Activated naive CD8-positive, alpha-beta T cell treated with anti-CD3 and anti-CD28 coated beads, Interleukin-2, amount 10 ng/mL, durations not matched to agents 7 days and 5 days (primary cell): ENCODE measurements around the gene ATP2B3. TPM values are rescaled to one million over a fixed set of nuclear protein-coding genes. Genes with fewer than 3 reads are reported as not detected.

ENCODE experiments used
- ATAC-seq: fragments of 150-1000 bp; cut with Tn5 transposase; one replicate; pipeline ENCODE4 v1.10.0; 2021; ENCODE audit warnings: low read depth, moderate library complexity
- POLR2A ChIA-PET: fragments of 350-600 bp; sonication (Branson Sonifier 250); formaldehyde crosslinking; loops from one replicate; lab custom pipeline; 2021; ENCODE audit warnings: antibody characterized with exemption; lab: Charles Lee
- DNase-seq: peaks from one replicate; pipeline ENCODE4 v3.0.0; 2021
- H3K27ac Mint-ChIP-seq: one replicate; pipeline ENCODE4 v1.8.0; 2022; ENCODE audit warnings: mild to moderate bottlenecking, mixed read lengths
- H3K27me3 Mint-ChIP-seq: one replicate; pipeline ENCODE4 v1.8.0; 2022; ENCODE audit warnings: mild to moderate bottlenecking, moderate library complexity, mixed read lengths
- H3K36me3 Mint-ChIP-seq: one replicate; pipeline ENCODE4 v1.8.0; 2021; ENCODE audit warnings: mild to moderate bottlenecking, mixed read lengths
- H3K4me1 Mint-ChIP-seq: one replicate; pipeline ENCODE4 v1.8.0; 2021; ENCODE audit warnings: mixed read lengths
- H3K4me3 Mint-ChIP-seq: one replicate; pipeline ENCODE4 v1.8.0; 2022; ENCODE audit warnings: mild to moderate bottlenecking, moderate library complexity, mixed read lengths
- H3K9me3 Mint-ChIP-seq: one replicate; pipeline ENCODE4 v1.8.0; 2021; ENCODE audit warnings: mixed read lengths
- total RNA-seq, 2 experiments: library from RNA; stranded (reverse); gene quantifications; one replicate each; pipeline ENCODE4 v1.2.3, GENCODE V29; 2021

Gene ATP2B3
- total RNA-seq, 2 experiments from 2014 or later, result not detected

- no peaks in the 10 kb centered on the region for H3K4me1 Mint-ChIP-seq
- H3K36me3 Mint-ChIP-seq, result no peaks in the 10 kb centered on the region
- ATAC-seq (no peak), DNase-seq (no peak)
- POLR2A ChIA-PET, result no interaction called here
- no peaks in the 10 kb centered on the region for H3K9me3 Mint-ChIP-seq
- H3K4me3 Mint-ChIP-seq, result no peak overlapping the region
- no peak overlapping the region for H3K27ac Mint-ChIP-seq
- H3K27me3 Mint-ChIP-seq, result no peaks in the 10 kb centered on the region
Observed at GRCh38 chrX:153494061-153494460, 23.4 kb upstream of the ATP2B3 start.

GRCh38 chrX:153494541-153495361, 22.7 kb upstream of the ATP2B3 start, which contains the start of gene BGN:
Gene BGN, plus strand, starts transcription at chrX:153494980. Its CDS starts 9,652 bp downstream, at chrX:153504632.
- no peaks in the 10 kb centered on the region for H3K36me3 Mint-ChIP-seq
- no peaks in the 10 kb centered on the region for H3K9me3 Mint-ChIP-seq
- DNase-seq, result no peak
- POLR2A ChIA-PET, result no interaction called here
- no peak within 1 kb of the TSS for H3K27ac Mint-ChIP-seq
- H3K4me3 Mint-ChIP-seq, result no peak within 1 kb of the TSS
- ATAC-seq, result no peak
- H3K4me1 Mint-ChIP-seq, result no peaks in the 10 kb centered on the region
- H3K27me3 Mint-ChIP-seq, result no peaks in the 10 kb centered on the region

GRCh38 chrX:153495362-153495751, 22.1 kb upstream of the ATP2B3 start:
- H3K36me3 Mint-ChIP-seq, result no peaks in the 10 kb centered on the region
- no peak overlapping the region for H3K27ac Mint-ChIP-seq
- H3K4me3 Mint-ChIP-seq, result no peak overlapping the region
- ATAC-seq (no peak), DNase-seq (no peak)
- POLR2A ChIA-PET, result no interaction called here
- H3K9me3 Mint-ChIP-seq, result no peaks in the 10 kb centered on the region
- no peaks in the 10 kb centered on the region for H3K27me3 Mint-ChIP-seq
- no peaks in the 10 kb centered on the region for H3K4me1 Mint-ChIP-seq

GRCh38 chrX:153495903-153496589, 21.4 kb upstream of the ATP2B3 start:
- ATAC-seq, result no peak
- no peak for DNase-seq
- no peak overlapping the region for H3K4me3 Mint-ChIP-seq
- H3K36me3 Mint-ChIP-seq, result no peaks in the 10 kb centered on the region
- no peak overlapping the region for H3K27ac Mint-ChIP-seq
- H3K4me1 Mint-ChIP-seq, result no peaks in the 10 kb centered on the region
- POLR2A ChIA-PET, result no interaction called here
- no peaks in the 10 kb centered on the region for H3K9me3 Mint-ChIP-seq
- H3K27me3 Mint-ChIP-seq, result no peaks in the 10 kb centered on the region

- H3K27me3 Mint-ChIP-seq, result no peaks in the 10 kb centered on the region
- H3K4me3 Mint-ChIP-seq, result no peak overlapping the region
- no peak for DNase-seq
- POLR2A ChIA-PET, result no interaction called here
- H3K27ac Mint-ChIP-seq, result no peak overlapping the region
- H3K9me3 Mint-ChIP-seq, result no peaks in the 10 kb centered on the region
- no peak for ATAC-seq
- H3K36me3 Mint-ChIP-seq, result no peaks in the 10 kb centered on the region
- H3K4me1 Mint-ChIP-seq, result no peaks in the 10 kb centered on the region
Observed at GRCh38 chrX:153496590-153496959, 20.9 kb upstream of the ATP2B3 start.

- no peaks in the 10 kb centered on the region for H3K27me3 Mint-ChIP-seq
- POLR2A ChIA-PET, result no interaction called here
- no peak overlapping the region for H3K27ac Mint-ChIP-seq
- no peaks in the 10 kb centered on the region for H3K36me3 Mint-ChIP-seq
- no peak overlapping the region for H3K4me3 Mint-ChIP-seq
- ATAC-seq, result no peak
- no peak for DNase-seq
- H3K4me1 Mint-ChIP-seq, result no peaks in the 10 kb centered on the region
- H3K9me3 Mint-ChIP-seq, result no peaks in the 10 kb centered on the region
Observed at GRCh38 chrX:153498453-153498852, 19.0 kb upstream of the ATP2B3 start.

- no peak for DNase-seq
- Mint-ChIP-seq H3K27me3 (no peaks in the 10 kb centered on the region), H3K4me1 (no peaks in the 10 kb centered on the region), H3K9me3 (no peaks in the 10 kb centered on the region), H3K36me3 (no peaks in the 10 kb centered on the region), H3K27ac (no peak overlapping the region), H3K4me3 (no peak overlapping the region)
- ATAC-seq, result no peak
- POLR2A ChIA-PET, result no interaction called here
Observed at GRCh38 chrX:153499341-153499740, 18.1 kb upstream of the ATP2B3 start.

GRCh38 chrX:153499876-153500275, 17.6 kb upstream of the ATP2B3 start:
- Mint-ChIP-seq H3K36me3 (no peaks in the 10 kb centered on the region), H3K9me3 (no peaks in the 10 kb centered on the region), H3K27ac (no peak overlapping the region), H3K4me1 (no peaks in the 10 kb centered on the region), H3K27me3 (no peaks in the 10 kb centered on the region), H3K4me3 (no peak overlapping the region)
- DNase-seq (no peak), ATAC-seq (no peak)
- POLR2A ChIA-PET, result no interaction called here

GRCh38 chrX:153500676-153501280, 16.7 kb upstream of the ATP2B3 start:
- no peaks in the 10 kb centered on the region for H3K9me3 Mint-ChIP-seq
- DNase-seq (no peak), ATAC-seq (no peak)
- POLR2A ChIA-PET, result no interaction called here
- no peaks in the 10 kb centered on the region for H3K4me1 Mint-ChIP-seq
- H3K4me3 Mint-ChIP-seq, result no peak overlapping the region
- no peak overlapping the region for H3K27ac Mint-ChIP-seq
- H3K27me3 Mint-ChIP-seq, result no peaks in the 10 kb centered on the region
- no peaks in the 10 kb centered on the region for H3K36me3 Mint-ChIP-seq

GRCh38 chrX:153501530-153501929, 15.9 kb upstream of the ATP2B3 start:
- Mint-ChIP-seq H3K27ac (no peak overlapping the region), H3K4me1 (no peaks in the 10 kb centered on the region), H3K27me3 (no peaks in the 10 kb centered on the region), H3K36me3 (no peaks in the 10 kb centered on the region), H3K9me3 (no peaks in the 10 kb centered on the region), H3K4me3 (no peak overlapping the region)
- ATAC-seq, result no peak
- POLR2A ChIA-PET, result no interaction called here
- DNase-seq, result no peak

GRCh38 chrX:153502131-153502530, 15.3 kb upstream of the ATP2B3 start:
- no peak overlapping the region for H3K27ac Mint-ChIP-seq
- no peaks in the 10 kb centered on the region for H3K9me3 Mint-ChIP-seq
- no peak overlapping the region for H3K4me3 Mint-ChIP-seq
- no peaks in the 10 kb centered on the region for H3K36me3 Mint-ChIP-seq
- POLR2A ChIA-PET, result no interaction called here
- DNase-seq (no peak), ATAC-seq (no peak)
- no peaks in the 10 kb centered on the region for H3K4me1 Mint-ChIP-seq
- no peaks in the 10 kb centered on the region for H3K27me3 Mint-ChIP-seq

- no peaks in the 10 kb centered on the region for H3K9me3 Mint-ChIP-seq
- DNase-seq, result no peak
- no peak overlapping the region for H3K27ac Mint-ChIP-seq
- no peaks in the 10 kb centered on the region for H3K36me3 Mint-ChIP-seq
- POLR2A ChIA-PET, result no interaction called here
- no peak overlapping the region for H3K4me3 Mint-ChIP-seq
- H3K27me3 Mint-ChIP-seq, result no peaks in the 10 kb centered on the region
- H3K4me1 Mint-ChIP-seq, result no peaks in the 10 kb centered on the region
- no peak for ATAC-seq
Observed at GRCh38 chrX:153502796-153503195, 14.6 kb upstream of the ATP2B3 start.

- Mint-ChIP-seq H3K9me3 (no peaks in the 10 kb centered on the region), H3K4me1 (no peaks in the 10 kb centered on the region), H3K27me3 (no peaks in the 10 kb centered on the region), H3K36me3 (no peaks in the 10 kb centered on the region), H3K4me3 (no peak overlapping the region), H3K27ac (no peak overlapping the region)
- DNase-seq (no peak), ATAC-seq (no peak)
- POLR2A ChIA-PET, result no interaction called here
Observed at GRCh38 chrX:153504445-153505016, 12.9 kb upstream of the ATP2B3 start.
